ENCODE results near the gene ANKLE2. TPM values are rescaled to one million over a fixed set of nuclear protein-coding genes. Genes with fewer than 3 reads are reported as not detected.

The ANKLE2 gene
- total RNA-seq, 1 experiment from 2014 or later: 47.4 TPM

Other genes starting within 250 kb of the ANKLE2 start
- gene LRCOL1, start 151.2 kb downstream of the ANKLE2 start, total RNA-seq (2014; rRNA removed; shearing (Covaris generic); ENCODE audit: low replicate concordance): not detected in 2 replicates
- gene P2RX2, start 143.1 kb downstream of the ANKLE2 start, total RNA-seq (2014; rRNA removed; shearing (Covaris generic); ENCODE audit: low replicate concordance): not detected in 2 replicates
- gene POLE, start 74.5 kb downstream of the ANKLE2 start, total RNA-seq (2014; rRNA removed; shearing (Covaris generic); ENCODE audit: low replicate concordance): 10.3 and 35.4 TPM in 2 replicates
- gene PXMP2, start 74.2 kb downstream of the ANKLE2 start, total RNA-seq (2014; rRNA removed; shearing (Covaris generic); ENCODE audit: low replicate concordance): 128 and 160 TPM in 2 replicates
- 66.6 and 67.5 TPM in 2 replicates for gene PGAM5, start 51.0 kb downstream of the ANKLE2 start, total RNA-seq (2014; rRNA removed; shearing (Covaris generic); ENCODE audit: low replicate concordance)
- 46.0 and 57.2 TPM in 2 replicates for gene GOLGA3, start 67.0 kb upstream of the ANKLE2 start, total RNA-seq (2014; rRNA removed; shearing (Covaris generic); ENCODE audit: low replicate concordance)
- gene CHFR, start 125.8 kb upstream of the ANKLE2 start, total RNA-seq (2014; rRNA removed; shearing (Covaris generic); ENCODE audit: low replicate concordance): 7.1 and 17.5 TPM in 2 replicates
- 1.3 and 2.6 TPM in 2 replicates for gene ZNF605, start 194.5 kb upstream of the ANKLE2 start, total RNA-seq (2014; rRNA removed; shearing (Covaris generic); ENCODE audit: low replicate concordance)
- 8.0 and 23.2 TPM in 2 replicates for gene ZNF26, start 224.5 kb upstream of the ANKLE2 start, total RNA-seq (2014; rRNA removed; shearing (Covaris generic); ENCODE audit: low replicate concordance)

Data from Caki2 (cell line).